Measurements from ENCODE around the gene PTPN1. TPM values are rescaled to one million over a fixed set of nuclear protein-coding genes. Genes with fewer than 3 reads are reported as not detected.
A peak's percentile ranks its signal among the peaks of the same experiment; 100 is the strongest.
"Not testable (repeated sequence)": the region's sequence is repeated elsewhere in the genome, so short reads cannot be mapped to it uniquely, and the experiment has no call there.

The PTPN1 gene
- polyA plus RNA-seq (2013, experiment 1 of 2; ENCODE audit: insufficient read length) = 27.5 TPM
- polyA plus RNA-seq (2013, experiment 2 of 2; ENCODE audit: insufficient read length) = 28.0 TPM

DNA sequence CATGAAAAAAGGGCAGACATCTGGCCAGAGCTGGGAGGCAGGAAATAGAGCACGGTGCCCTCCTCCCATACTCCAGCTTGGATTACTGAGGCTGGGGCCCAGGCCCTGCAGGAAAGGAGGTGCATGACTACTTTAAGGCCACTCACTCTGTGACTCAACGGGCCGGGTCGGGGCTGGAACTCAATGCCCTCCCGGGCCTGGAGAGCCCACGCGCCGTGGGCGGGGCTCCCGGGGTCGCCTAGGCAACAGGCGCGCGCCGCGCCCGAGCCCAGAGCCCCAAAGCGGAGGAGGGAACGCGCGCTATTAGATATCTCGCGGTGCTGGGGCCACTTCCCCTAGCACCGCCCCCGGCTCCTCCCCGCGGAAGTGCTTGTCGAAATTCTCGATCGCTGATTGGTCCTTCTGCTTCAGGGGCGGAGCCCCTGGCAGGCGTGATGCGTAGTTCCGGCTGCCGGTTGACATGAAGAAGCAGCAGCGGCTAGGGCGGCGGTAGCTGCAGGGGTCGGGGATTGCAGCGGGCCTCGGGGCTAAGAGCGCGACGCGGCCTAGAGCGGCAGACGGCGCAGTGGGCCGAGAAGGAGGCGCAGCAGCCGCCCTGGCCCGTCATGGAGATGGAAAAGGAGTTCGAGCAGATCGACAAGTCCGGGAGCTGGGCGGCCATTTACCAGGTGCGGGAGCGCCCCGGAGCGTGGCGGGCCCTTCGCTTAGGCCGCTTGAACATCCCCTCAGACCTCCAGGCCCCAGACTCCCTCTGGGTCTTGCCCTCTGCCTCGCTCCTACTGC, at the start of gene PTPN1:
Gene PTPN1 (plus strand): TSS at position 461 of the 783 bp plus-strand sequence. CDS start 145 bp downstream, at position 606.
- DNase-seq = peak; percentile 99

DNA sequence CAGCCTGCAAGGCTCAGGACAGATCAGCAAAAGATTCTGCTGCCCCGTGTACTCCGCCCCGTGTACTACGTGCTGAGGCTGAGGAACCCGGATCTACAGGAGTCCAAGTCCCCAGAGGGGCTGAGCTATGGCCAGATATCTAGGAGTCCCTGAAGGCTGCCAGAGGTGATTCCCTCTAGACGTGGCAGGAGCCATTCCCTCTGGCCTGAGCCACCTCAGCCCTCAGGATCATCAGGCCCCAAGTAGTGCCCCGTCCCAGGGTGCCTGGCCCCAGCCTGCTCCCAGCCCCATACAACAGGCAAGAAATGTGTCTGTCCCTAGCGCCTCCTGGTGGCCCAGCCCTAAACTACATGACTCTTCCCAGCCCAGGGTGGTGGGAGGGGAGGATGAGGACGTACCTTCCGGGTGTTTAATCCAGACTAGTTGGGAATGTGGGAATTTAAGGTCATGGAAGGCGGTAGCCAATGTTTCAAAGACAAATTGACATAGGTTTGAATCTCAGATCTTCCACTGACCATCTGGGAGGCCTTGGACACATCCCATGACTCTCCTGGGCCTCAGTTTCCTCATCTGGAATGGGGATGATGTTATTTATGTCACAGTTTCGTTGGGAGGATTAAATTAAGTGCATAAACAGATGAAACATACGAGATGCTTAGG, 49.4 kb upstream of the PTPN1 start:
- DNase-seq = peak; percentile 82

DNA sequence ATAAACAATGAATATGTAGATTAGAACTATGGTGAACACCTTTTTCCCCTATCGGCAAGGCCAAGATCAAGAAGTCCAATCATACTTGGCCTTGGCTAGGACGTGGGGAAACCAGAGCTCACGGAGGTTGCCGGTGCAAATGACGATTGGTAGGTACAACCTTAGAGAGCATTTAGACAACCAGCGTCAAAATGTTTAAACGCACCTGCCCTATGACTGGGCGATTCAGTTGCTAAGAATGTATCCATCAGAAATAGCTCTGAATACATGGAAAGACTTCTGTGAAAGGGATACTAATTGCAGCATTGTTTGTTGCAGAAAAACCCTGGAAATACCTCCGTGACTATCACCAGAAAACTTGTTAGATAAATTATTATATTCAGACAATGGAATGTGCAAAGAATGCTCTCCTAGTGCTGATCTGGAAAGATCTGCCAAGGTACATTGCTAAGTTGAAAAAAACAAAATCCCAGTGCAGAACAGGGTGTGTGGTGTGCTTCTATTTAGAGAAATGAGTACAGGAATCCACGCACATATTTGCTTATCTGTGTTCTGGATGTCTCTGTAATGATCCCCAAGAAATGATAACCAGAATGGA, 48.0 kb upstream of the PTPN1 start:
- DNase-seq = no peak

DNA sequence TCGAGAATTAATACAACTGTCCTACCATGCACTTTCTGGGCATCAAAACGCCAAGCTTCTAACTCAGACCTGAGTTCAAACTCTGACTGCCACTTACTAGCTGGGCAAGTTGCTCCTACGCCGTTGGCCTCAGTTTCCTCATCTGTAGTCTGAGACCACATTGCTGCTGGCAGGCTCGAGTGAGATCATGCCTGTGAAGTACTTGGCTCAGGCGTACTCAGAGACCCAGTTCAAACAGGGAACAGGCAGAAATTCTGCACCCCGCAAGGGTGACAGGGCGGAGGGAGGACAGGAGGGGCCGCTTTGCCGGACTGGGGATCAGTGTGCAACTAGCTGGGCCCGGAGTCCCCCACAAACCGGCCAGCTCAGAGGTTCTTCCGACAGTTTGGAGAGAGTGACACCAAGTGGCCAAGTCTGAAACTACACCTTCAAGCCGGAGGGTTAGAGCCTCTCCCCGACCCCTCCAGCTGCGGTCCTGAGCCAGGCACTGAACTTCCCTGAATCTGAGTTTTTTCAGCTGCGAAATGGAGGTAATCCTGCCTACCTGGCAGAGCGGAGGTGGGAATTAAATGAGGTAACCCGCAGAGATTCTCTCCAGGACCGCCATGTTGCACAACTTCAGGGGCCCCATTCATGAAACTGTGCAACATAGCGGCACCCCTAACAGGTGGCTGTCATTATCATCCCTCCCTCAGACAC, 46.0 kb upstream of the PTPN1 start:
- DNase-seq = peak; percentile 57

DNA sequence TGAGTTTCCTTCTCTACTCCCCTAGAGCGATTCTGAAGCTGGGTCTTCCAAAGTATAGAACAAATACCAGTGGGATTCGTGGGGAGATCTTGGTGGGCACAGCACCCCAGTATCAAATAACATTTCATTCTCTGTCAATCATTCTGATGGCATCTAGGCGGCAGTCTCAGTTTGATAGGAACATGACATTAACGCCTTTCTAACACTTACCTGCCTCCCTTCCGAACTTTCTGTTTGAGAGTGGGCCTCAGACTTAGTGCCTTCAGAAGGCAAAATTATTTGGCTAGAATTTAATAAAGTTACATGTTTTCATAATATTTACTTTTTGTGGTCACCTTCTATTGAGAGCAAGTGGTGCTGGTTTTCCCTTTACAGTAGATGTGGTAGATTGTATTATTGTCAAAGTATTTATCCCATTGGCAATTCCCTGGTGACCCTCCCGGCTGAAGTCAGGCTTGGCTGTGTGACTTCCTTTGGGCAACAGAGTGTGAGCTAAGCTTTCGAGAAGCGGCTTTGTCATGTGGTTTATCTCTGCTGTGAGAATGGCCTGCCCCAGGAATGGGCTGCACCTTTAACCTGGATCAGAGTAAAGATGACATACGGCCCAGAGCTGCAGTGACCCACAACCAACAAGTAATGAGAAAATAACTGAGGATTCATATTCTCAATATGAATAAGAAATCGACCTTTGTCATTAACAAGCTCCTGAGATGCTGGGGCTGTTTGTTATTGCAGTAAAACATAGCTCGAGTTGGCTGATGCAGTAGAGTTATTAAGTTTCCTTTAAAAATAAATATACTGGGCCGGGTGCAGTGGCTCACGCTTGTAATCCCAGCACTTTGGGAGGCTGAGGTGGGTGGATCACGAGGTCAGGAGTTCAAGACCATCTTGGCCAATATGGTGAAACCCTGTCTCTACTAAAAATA, 45.2 kb upstream of the PTPN1 start:
- DNase-seq = no peak

DNA sequence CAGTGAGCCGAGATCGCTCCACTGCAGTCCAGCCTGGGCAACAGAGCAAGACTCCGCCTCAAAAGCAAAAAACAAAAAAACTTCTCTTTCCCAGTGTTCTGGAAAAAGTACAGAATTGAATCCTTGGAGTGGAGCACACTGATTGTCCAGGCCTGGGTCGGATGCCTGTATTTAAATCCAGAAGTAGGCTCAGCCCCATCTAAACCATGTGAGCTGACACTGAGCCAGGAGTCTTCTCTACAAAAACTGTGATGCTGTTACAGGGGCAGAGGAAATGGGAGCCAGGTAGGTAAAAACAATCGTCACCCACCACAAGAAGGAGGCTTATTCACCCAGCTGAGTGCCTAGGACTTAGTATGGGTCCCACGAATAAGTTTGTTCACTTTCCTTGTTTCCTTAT, 43.0 kb upstream of the PTPN1 start:
- no peak for DNase-seq

DNA sequence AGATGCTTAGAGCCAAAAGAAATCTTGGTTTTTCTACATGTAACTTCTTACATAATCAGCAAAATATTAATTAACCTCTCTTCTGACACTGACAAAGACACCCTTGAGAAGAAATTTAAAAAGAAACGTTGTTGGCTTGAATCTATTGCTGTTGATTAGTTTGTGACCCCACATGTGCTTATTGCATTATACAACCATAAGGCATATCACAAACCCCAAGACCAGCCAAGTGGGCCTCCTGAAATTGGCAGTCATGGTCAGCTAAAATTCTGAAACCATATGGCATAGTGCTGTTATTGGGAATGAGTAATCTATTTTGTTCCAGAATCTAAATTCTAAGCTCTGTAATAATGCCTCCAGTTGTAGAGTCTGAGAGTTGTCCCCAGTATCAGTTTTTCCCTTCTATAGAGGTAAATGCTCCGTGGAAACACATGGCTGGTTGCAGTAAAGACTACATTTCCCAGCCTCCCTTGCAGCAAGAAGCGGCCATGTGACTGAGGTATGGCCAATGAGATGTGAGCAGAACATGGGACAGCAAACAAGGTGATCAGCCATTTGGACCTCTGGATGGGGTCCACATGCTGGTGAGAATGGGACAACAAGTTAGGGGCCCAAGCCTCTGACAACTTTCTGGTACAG, 42.3 kb upstream of the PTPN1 start:
- peak; percentile 46 for DNase-seq

DNA sequence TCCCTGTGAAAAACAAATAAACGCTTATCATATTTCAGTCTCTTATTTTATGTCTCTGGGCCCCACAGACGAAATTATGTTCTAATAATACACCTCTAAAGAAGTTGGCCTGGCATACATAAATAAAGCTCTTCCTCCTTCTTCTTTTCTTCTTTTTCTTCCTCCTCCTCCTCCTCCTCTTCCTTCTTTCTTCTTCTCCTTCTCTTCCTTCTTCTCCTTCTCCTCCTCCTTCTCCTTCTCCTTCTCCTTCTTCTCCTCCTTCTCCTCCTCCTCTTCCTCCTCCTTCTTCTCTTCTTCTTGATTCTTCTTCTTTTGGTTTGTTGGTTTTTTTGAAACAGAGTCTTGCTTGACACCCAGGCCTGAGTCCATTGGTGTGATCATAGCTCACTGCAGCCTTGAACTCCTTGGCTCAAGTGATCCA, 41.8 kb upstream of the PTPN1 start:
- DNase-seq = no peak

DNA sequence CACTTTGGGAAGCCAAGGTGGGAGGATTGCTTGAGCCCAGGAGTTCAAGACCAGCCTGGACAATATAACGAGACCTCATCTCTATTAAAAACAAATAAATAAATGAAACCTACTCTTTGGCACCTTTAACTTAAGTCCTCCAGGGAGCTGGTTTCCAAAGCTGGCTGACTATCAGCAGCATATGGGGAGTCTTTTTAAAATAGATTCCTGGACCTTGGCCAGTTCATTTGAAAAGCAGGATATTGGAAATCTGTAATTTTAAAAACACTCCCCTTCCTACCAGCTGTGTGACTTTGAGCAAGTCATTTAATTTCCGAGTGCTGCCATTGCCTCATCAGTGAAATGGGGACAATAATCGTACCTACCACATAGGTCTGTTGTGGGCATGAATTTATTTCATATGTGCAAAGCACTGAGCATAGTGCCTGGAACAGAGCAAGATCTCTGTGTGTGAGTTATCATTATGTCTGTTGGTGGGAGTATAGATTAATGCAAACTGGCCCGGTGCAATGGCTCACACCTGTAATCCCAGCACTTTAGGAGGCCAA, 40.9 kb upstream of the PTPN1 start:
- DNase-seq = no peak

DNA sequence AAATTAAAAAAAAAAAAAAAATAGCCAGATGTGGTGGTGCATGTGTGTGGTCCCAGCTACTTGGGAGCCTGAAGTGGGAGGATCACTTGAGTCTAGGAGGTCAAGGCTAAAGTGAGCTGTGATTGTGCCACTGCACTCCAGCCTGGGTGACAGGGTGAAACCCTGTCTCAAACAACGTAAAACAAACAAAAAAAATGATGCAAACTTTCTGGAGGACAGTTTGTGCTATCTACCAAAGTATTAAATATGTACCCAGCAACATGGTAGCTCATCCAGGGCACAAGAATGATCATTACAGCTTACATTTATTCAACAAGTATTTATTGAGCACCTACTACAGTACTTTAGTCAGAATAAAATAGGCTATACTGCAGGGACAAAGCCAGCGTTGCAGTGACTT, 40.4 kb upstream of the PTPN1 start:
- no peak for DNase-seq

DNA sequence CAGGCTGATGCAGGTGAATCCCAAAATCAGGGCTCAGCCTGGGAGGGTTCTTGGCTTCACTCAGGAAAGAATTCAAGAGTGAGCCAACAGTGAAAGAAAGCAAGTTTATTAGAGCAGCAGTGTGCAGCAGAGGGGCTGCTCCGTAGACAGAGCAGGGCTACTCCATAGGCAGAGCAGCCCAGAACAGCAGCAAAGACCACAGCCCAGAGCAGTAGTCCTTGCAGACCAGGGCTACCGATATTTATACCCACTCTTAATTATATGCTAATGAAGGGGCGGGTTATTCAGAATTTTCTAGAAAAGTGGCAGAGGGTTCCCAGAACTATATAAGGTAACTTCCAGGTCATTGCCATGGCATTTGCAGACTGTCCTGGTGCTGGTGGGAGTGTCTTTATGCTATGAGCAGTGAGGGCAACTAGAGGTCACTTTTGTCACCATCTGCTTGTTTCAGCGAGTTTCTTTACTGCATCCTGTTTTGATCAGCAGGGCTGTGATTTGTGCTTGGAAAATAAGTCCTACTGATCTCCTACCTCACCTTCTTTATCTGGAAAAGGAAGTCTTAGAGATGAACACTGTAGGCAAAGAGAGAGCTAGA, 39.8 kb upstream of the PTPN1 start:
- no peak for DNase-seq

DNA sequence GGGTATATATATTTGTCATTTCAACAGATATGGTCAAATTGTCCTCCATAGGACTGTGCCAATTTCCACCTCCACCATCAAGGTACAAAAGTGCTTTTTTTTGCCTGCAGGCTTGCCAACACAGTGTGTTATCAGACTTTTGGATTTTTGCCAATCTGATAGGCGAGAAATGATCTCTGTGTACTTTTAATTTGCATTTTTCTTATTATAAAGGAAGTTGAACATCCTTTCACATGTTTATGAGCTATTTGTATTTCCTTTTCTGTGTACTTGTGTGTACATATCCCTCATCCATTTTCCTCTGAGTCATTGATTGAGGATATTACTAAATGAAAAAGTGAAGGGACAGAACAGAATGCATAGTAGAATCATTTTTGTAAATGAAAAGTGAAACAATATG, 39.0 kb upstream of the PTPN1 start:
- DNase-seq = no peak

DNA sequence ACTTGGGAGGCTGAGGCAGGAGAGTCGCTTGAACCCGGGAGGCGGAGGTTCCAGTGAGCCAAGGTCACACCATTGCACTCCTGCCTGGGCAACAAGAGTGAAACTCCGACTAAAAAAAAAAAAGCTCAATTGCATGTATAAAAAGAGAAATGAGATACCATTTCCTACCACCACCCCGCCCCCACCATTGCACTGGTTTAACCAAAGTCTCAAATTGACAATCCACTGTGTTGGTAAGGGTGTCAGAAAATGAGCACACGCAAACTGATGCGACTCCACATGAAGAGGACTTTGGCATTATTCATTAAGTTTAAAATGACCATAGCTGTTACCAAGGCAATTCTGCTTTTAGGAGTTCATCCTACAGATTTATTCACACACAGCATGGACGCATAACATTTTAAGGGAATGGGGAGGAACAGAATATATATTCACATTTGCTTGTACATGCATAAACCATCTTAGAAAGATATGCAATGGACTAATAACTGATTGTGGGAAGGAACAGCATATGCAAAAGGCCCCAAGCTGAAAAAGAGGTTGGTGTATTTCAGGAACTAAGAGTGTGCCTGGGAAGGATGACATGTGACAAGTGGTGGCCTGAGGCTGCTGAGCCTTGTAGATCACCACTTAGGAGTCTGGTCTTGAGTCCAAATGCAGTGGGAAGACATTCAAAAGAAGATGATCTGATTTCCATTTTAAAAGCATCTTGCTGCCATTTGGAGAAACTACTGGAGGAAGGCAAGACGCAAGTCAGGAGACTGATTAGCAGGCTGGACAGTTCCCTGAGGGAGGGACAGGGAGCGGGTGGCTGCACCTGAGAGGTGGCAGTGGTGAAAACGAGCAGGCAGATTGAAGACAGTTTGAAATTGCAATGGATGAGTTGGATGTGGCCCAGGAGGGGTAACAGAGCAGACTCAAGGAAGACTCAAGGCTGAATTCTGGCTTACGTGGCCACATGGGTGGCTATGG, 37.2 kb upstream of the PTPN1 start:
- no peak for DNase-seq

DNA sequence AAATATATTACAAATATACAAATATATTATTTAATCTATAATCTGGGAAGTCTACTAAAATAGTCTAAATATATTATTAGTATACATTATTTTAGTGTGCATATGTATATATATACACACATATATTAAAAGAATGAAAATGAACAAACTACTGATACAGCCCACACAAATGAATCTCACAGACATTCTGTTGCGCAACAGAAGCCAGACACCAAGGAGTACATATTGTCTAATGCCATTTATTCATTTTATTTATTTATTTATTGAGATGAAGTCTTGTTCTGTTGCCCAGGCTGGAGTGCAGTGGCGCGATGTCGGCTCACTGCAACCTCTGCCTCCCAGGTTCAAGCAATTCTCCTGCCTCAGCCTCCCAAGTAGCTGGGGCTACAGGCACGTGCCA, 35.8 kb upstream of the PTPN1 start:
- DNase-seq = not testable (repeated sequence)

DNA sequence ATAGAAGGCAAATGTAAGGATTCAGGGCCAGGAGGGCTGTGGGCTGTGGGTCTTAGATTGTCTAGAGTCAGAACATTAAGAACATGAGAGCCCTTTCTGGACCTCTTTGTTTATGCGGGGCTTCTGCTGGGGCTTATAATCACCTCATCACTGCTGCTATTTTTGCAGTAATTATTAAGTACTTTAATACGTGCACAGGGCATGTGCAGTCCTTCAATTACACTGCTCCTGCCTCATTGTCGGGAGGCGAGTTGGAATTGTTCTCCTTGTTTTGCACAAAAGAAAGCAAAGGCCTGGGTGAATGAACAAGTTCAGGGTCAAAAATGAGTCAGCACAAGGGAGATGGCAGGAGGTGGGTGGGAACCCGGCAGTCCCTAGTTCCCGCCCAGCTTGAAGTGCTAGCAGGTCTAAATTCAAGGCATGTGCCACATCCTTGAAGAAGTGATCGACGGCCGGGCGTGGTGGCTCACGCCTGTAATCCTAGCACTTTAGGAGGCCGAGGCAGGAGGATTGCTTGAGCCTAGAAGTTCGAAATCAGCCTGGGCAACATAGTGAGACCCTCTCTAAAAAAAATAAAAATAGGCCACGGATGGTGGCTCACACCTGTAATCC, 34.4 kb upstream of the PTPN1 start:
- no peak for DNase-seq

DNA sequence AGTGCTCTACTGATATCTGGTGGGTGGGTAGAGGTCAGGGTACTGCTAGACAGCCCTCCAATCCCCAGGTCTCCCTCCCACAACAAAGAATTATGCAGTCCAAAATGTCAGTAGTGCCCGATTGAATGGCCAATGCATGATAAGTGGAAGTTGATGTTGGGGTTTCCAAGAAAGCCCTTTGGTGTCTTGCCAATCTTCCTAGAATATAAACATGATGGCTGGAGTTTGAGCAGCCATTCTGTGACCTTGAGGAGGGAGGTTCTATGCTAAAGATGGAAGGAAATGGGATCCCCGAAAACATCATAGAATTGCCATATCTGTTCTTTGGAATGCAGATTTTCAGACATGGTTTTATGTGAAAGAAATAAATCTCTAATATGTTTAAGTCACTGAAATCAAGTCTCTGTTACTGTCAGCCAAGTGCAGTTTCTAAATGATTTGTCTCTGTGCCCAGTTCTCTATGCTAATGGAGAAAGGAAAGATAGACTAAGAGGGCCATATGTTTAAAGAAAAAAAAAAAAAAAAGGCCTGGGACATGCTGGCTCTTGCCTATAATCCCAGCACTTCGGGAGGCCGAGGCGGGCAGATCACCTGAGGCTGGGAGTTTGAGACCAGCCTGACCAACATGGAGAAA, 32.8 kb upstream of the PTPN1 start:
- DNase-seq = no peak

DNA sequence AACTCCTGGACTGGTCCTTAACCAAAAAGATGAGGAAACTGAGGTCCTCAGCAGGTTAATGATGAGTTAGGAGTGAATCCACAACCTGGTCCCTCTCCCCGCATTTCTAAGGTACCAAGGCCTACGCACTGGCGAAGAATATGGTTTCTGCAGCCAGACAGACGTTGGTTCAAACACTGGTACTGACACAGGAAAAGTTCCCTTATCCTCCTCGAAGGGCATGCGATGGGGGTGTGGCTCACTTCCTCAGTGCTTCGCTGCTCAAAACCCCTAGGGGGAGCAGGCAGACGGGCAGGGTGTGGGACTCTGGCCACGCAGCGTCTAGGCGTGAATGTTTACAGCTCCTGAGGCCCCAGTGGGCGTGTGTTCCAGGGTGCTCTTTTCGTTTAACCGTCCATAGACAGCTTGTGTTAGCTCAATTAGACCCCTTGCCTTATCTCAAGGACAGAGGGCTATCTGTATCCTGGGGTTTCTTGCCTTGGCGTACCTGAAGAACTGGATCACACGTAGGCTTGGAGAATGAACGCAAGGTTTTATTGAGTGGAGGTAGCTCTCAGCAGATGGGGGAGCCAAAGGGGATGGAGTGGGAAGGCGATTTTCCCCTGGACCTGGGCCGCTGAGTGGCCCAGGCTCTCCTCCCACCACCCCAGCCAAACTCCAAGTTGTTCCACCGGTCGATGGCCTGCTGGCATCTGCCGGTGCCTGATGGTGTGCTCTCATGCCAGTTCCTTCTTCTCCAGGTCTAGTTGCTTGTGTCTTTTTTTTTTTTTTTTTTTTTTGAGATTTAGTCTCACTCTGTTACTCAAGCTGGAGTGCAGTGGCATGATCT, 31.8 kb upstream of the PTPN1 start:
- DNase-seq = peak; percentile 65

Data from fibroblast of skin of scalp (primary cell).